OCI-LY1 (cell line): Measurements from ENCODE around the gene EML4.

Source experiments
- H2AFZ ChIP-seq: fragments of 200-600 bp; sonication (generic), shearing (Covaris generic); 2 replicates; pipeline ENCODE4 v1.6.0; 2014; ENCODE audit warnings: antibody characterized with exemption, mild to moderate bottlenecking, low read length
- H3F3A ChIP-seq: fragments of 200-600 bp; sonication (generic), shearing (Covaris generic); 2 replicates; pipeline ENCODE4 v1.6.0; 2014; ENCODE audit warnings: mild to moderate bottlenecking, antibody characterized with exemption, low read length, moderate library complexity; ENCODE audit not compliant: insufficient read depth
- H3K27ac ChIP-seq: fragments of 200-600 bp; sonication (generic); 2 replicates; pipeline ENCODE4 v1.5.1; 2014; ENCODE audit warnings: low read length, mixed run types, mild to moderate bottlenecking, low read depth; ENCODE audit not compliant: poor library complexity, severe bottlenecking
- H3K27me3 ChIP-seq: fragments of 200-600 bp; sonication (generic); 2 replicates; pipeline ENCODE4 v1.6.0; 2014; ENCODE audit warnings: antibody characterized with exemption, mild to moderate bottlenecking, low read length, moderate library complexity; ENCODE audit not compliant: insufficient read depth
- H3K36me3 ChIP-seq: fragments of 200-600 bp; sonication (generic); 2 replicates; pipeline ENCODE4 v1.6.1; 2014; ENCODE audit warnings: mild to moderate bottlenecking, antibody characterized with exemption, low read length, moderate library complexity, mixed read lengths; ENCODE audit not compliant: insufficient read depth
- H3K4me1 ChIP-seq: fragments of 200-600 bp; sonication (generic); 2 replicates; pipeline ENCODE4 v1.5.1; 2014; ENCODE audit warnings: mild to moderate bottlenecking, low read length, moderate library complexity; ENCODE audit not compliant: insufficient read depth, severe bottlenecking
- H3K4me2 ChIP-seq: fragments of 200-600 bp; sonication (generic), shearing (Covaris generic); 2 replicates; pipeline ENCODE4 v1.6.1; 2014; ENCODE audit warnings: low read length
- H3K4me3 ChIP-seq: fragments of 200-600 bp; sonication (generic); 2 replicates; pipeline ENCODE4 v1.5.1; 2014; ENCODE audit warnings: low read length, low read depth, mild to moderate bottlenecking, mixed read lengths; ENCODE audit not compliant: poor library complexity, severe bottlenecking
- H3K79me2 ChIP-seq: fragments of 200-600 bp; shearing (Covaris generic); 2 replicates; pipeline ENCODE4 v1.6.1; 2016; ENCODE audit warnings: mixed run types, low read length, mixed read lengths; ENCODE audit not compliant: insufficient read depth
- H3K9ac ChIP-seq: fragments of 200-600 bp; sonication (generic), shearing (Covaris generic); 2 replicates; pipeline ENCODE4 v1.6.1; 2014; ENCODE audit warnings: mild to moderate bottlenecking, low read length, mixed read lengths
- H3K9me2 ChIP-seq: fragments of 200-600 bp; sonication (generic), shearing (Covaris generic); 2 replicates; pipeline ENCODE4 v1.6.1; 2014; ENCODE audit warnings: low read depth, mild to moderate bottlenecking, low read length, mixed read lengths
- H3K9me3 ChIP-seq: fragments of 200-600 bp; shearing (Covaris generic); 2 replicates; pipeline ENCODE4 v1.6.1; 2014; ENCODE audit warnings: low read length, mixed read lengths
- H4K20me1 ChIP-seq: fragments of 200-600 bp; sonication (generic), shearing (Covaris generic); 2 replicates; pipeline ENCODE4 v1.6.0; 2016; ENCODE audit warnings: mild to moderate bottlenecking, low read length; ENCODE audit not compliant: insufficient read depth
- EZH2 ChIP-seq: fragments of 200-600 bp; sonication (generic), shearing (Covaris generic); IDR thresholded peaks from 2 replicates; pipeline ENCODE4 v1.8.0; 2017; ENCODE audit warnings: borderline replicate concordance, mixed run types, mild to moderate bottlenecking, antibody characterized with exemption, low read length, moderate library complexity, mixed read lengths
- TF ChIP-seq, protein P1 (sequence below): fragments of 200-600 bp; sonication (generic), shearing (Covaris generic); IDR thresholded peaks from 2 replicates; pipeline ENCODE4 v1.5.1; 2017; ENCODE audit warnings: mild to moderate bottlenecking, antibody characterized with exemption, low read length, moderate library complexity, mixed read lengths

Gene EML4

GRCh38 chr2:42340938-42341636 lies 171.9 kb downstream of the EML4 start:
- Histone ChIP-seq H4K20me1 (no peaks in the 10 kb centered on the region), H3K79me2 (no peaks in the 10 kb centered on the region), H3K9me2 (no peaks in the 10 kb centered on the region), H3K9ac (no peak overlapping the region), H3K36me3 (peaks cover 49% of the 10 kb centered on the region), H3K9me3 (no peaks in the 10 kb centered on the region), H2AFZ (no peak overlapping the region), H3K4me3 (no peak overlapping the region), H3F3A (no peaks in the 10 kb centered on the region), H3K4me2 (no peak overlapping the region), H3K27ac (no peak overlapping the region), H3K4me1 (no peaks in the 10 kb centered on the region), H3K27me3 (no peaks in the 10 kb centered on the region)
- TF ChIP-seq EZH2: no peak
- TF ChIP-seq, protein P1, sequence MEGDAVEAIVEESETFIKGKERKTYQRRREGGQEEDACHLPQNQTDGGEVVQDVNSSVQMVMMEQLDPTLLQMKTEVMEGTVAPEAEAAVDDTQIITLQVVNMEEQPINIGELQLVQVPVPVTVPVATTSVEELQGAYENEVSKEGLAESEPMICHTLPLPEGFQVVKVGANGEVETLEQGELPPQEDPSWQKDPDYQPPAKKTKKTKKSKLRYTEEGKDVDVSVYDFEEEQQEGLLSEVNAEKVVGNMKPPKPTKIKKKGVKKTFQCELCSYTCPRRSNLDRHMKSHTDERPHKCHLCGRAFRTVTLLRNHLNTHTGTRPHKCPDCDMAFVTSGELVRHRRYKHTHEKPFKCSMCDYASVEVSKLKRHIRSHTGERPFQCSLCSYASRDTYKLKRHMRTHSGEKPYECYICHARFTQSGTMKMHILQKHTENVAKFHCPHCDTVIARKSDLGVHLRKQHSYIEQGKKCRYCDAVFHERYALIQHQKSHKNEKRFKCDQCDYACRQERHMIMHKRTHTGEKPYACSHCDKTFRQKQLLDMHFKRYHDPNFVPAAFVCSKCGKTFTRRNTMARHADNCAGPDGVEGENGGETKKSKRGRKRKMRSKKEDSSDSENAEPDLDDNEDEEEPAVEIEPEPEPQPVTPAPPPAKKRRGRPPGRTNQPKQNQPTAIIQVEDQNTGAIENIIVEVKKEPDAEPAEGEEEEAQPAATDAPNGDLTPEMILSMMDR: no peak

DNA sequence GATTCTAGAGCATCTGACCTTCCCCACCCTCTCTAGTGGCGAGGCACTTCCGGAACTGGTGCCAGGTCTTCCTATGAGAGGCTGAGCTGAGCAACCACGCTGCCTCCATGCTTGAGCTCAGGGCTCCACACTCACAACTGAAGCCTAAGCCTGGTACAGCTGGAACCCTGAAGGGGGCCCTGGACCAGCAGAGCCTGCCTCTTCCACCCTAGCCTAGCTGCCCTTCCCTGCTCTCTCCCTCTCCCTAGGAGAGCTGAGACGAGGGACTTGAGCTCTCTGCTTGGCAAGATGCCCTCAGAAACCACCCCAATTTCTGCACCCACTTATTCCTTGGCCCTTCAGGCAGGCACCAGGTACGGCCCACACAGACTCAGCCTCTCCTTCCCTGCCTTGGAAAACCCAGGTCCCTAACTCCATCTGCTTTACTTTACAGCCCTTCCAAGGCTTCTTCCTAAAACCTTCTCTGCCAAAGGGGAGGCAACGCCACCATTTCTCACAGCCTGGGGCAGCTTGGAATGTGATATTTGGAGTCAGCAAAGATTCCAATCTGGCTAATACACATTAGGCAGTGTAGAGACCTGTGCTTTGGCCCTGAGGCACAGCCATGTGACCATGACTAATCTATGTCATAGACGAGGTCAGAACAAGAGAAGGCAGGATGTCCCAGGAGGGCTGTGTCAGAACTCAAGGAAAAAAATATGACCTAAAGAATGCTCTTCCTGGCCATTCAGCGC lies 173.1 kb downstream of the EML4 start:
- Histone ChIP-seq H3K27ac (no peak overlapping the region), H3K4me2 (no peak overlapping the region), H3F3A (no peaks in the 10 kb centered on the region), H4K20me1 (no peaks in the 10 kb centered on the region), H3K9ac (no peak overlapping the region), H3K9me2 (no peaks in the 10 kb centered on the region), H3K4me1 (no peaks in the 10 kb centered on the region), H3K27me3 (no peaks in the 10 kb centered on the region), H2AFZ (no peak overlapping the region), H3K9me3 (no peaks in the 10 kb centered on the region), H3K79me2 (no peaks in the 10 kb centered on the region), H3K4me3 (no peak overlapping the region), H3K36me3 (peaks cover 50% of the 10 kb centered on the region)
- no peak for TF ChIP-seq EZH2
- TF ChIP-seq, protein P1: no peak

DNA sequence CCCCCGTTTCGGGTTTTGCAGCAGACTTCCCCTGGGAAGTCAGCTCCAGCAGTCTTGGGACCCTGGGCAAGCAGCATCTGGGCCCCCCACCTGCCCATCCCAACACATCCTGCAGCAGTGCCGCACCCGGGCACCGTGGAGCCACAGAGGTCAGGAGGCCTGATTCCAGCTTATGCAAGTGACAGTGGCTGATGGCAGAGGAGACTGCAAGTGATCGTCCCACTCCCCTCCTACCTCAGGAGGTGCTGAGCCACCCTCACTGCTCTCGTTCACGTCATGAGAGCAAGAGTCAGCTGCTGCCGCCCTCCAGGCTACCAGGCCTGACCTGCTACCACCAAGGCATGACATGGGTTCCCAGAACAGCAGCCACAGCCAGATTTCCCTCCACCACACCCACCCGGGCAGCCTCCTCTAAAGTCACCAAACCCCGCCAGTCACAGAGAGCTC lies 173.7 kb downstream of the EML4 start:
- Histone ChIP-seq H3F3A (no peaks in the 10 kb centered on the region), H3K9me2 (no peaks in the 10 kb centered on the region), H3K4me2 (no peak overlapping the region), H2AFZ (no peak overlapping the region), H3K27ac (no peak overlapping the region), H3K4me1 (no peaks in the 10 kb centered on the region), H3K79me2 (no peaks in the 10 kb centered on the region), H3K36me3 (peaks cover 46% of the 10 kb centered on the region), H3K27me3 (no peaks in the 10 kb centered on the region), H4K20me1 (no peaks in the 10 kb centered on the region), H3K9ac (no peak overlapping the region), H3K9me3 (no peaks in the 10 kb centered on the region), H3K4me3 (no peak overlapping the region)
- no peak for TF ChIP-seq EZH2
- TF ChIP-seq, protein P1: no peak
